GM18498 (cell line): ENCODE data around the gene OGT.
A peak's percentile ranks its signal among the peaks of the same experiment; 100 is the strongest.
"Not testable (repeated sequence)": the region's sequence is repeated elsewhere in the genome, so short reads cannot be mapped to it uniquely, and the experiment has no call there.

ENCODE experiments used
- ATAC-seq: cut with Tn5 transposase; IDR thresholded peaks from one replicate; pipeline ENCODE4 v1.9.1; 2021; ENCODE audit warnings: mild to moderate bottlenecking, moderate library complexity; ENCODE audit not compliant: unreplicated experiment

Gene OGT

GRCh38 chrX:71579990-71580380 lies 47.1 kb downstream of the OGT start:
- no peak for ATAC-seq

- ATAC-seq = no peak
Observed at GRCh38 chrX:71581210-71581609, 48.3 kb downstream of the OGT start.

GRCh38 chrX:71586929-71587328 lies 54.0 kb downstream of the OGT start:
- no peak for ATAC-seq

GRCh38 chrX:71593210-71593609 lies 60.3 kb downstream of the OGT start:
- not testable (repeated sequence) for ATAC-seq

DNA sequence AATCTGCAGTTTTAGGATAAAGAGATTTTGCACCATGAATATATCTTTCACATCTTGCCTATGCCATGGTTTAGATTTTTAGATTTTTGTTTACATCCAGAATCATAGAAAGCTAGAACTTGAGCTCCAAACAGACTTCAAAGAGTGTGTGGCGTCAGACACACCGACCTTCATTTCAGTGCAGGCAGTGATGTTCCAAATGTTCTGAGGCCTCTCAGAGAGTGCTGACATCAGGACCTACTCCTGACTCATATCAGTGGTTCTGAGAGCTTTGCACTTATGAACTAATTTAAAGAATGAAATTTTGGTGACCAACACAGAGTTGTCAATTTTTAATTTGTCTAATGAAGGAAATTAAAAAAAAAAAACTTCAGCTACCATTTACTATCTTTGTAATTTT lies 67.1 kb downstream of the OGT start:
- no peak for ATAC-seq

- ATAC-seq = no peak
Observed at GRCh38 chrX:71603618-71604017, 70.7 kb downstream of the OGT start.

- ATAC-seq = no peak
Observed at GRCh38 chrX:71604141-71604540, 71.2 kb downstream of the OGT start.

- no peak for ATAC-seq
Observed at GRCh38 chrX:71604796-71605568, 72.1 kb downstream of the OGT start.

DNA sequence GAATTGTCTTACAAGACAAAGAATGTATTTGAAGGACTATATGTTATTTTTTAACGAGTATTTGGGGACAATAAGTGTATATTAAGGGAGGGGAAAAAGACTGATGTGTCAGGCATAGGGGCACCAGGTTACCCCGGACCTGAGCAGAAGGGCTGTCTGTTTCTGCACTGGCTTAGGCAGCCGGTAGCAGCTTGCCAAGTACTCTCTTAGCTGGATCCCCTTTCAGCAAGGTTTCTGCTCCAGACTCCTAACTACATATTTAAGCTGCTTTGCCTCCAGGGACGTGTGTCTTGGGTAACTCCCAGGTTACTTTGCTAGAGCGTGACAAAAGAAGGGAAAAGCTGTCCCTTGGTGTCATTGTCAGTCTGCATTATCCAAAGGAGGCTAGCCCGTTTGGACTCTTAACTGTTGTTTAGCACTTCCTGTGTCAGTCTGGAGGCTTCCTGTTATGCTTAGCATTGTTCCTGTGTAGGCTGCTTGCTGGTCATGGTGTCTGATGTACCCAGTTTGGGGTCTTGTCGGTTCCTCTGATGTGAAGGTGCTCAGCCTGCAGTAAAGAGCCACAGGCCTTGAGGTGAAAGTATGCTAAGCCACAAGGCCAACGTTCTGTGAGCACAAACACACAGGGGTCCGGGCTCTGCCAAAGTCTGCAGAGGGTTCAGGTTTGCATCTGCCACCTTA lies 73.8 kb downstream of the OGT start:
- no peak for ATAC-seq

DNA sequence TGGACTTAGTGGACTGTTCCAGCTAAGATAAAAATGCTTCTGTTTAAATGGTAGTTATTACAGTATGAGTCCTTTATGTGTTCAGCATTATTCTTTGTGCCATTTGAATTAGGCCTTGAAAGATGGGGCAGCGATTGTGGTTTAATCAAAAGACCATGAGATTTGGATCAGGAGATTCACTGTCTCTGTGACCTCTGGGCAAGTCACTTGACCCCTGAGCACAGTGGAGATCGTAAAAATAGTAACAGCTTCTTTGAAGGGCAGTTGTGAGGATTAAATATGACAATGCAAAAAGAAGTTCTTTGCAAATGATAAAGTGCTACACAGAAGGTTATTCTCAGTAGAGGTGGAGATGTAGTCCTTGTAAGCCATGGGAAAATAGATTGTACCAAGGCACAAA lies 74.6 kb downstream of the OGT start:
- ATAC-seq = no peak

DNA sequence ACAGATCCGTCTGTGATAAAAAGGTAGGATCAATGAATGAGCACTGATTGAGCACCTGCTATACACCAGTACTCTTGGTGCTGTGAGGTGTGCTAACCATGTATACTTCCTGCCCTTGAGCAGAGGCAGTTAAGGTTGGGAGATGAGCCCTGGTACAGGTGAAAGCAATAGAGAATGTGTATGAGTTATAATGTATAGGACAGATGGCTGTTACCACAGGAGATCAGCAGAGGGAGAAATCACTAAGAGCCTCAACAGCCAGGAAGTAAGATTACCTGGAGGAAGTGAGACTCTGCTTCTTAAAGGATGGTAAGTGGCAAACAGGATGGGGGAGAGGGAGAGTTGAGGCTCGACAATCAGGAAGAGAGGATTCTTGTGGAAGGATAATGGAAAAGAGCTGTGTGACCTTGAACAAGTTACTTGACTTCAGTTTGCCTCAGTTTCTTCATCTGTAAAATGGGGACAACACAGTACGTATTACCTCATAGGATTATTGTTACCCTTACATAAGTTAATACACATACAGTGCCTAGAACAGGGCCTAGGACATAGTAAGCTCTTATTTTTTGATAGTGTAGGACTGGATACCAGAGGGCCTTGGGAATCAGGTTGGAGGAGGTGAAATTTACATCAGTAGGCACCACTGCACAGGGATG lies 76.3 kb downstream of the OGT start:
- ATAC-seq = no peak

- ATAC-seq = not testable (repeated sequence)
Observed at GRCh38 chrX:71611736-71612135, 78.8 kb downstream of the OGT start.

GRCh38 chrX:71612256-71612655 lies 79.4 kb downstream of the OGT start:
- ATAC-seq = no peak

DNA sequence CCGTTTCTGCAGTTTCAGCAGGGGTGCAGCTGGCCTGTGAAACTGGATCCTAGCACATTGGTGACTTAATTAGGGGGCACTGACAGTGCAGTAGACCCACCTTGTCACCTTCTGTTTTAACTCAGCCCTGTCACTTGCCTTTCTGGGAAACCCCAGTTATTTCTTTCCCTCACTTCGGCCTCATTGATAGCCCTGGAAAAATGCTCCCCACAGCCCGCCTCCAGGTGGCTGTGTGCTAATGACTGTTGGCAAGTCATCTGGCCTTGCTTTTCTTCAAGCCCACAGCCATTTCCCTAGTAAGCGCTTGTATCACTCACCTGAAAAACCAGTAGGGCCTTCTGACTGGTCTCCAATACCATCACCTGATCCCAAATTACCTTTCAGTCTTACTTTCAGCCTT lies 82.2 kb downstream of the OGT start:
- ATAC-seq = no peak

GRCh38 chrX:71615954-71616353 lies 83.0 kb downstream of the OGT start:
- ATAC-seq = no peak

- ATAC-seq = no peak
Observed at GRCh38 chrX:71616672-71617529, 84.0 kb downstream of the OGT start.

- ATAC-seq = no peak
Observed at GRCh38 chrX:71617742-71618141, 84.8 kb downstream of the OGT start.

DNA sequence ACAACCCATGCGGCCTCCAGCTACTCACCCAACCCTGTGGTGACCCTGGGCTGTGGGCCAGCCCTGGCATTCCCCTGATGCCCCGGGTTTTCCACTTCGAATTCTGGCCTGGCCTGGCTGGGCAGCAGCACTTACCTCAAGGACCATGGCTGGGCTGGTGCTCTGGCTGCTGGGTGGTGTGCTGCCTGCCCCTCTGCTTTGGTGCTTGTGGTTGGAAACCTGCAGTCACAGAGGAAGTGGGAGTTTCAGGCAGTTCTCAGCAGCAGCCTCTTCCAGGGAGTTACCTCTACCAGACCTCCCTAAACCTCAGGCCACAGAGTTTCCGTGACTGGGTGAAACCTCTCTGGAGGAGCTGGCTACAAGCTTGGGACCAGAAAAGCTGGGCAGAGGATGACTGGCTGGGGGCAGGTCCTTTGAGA lies 85.4 kb downstream of the OGT start, which contains the start of gene CXCR3:
TSS of gene CXCR3 (minus strand) at position 209 of the 419 bp plus-strand sequence. CDS start at position 147, 62 bp downstream.
- peak; percentile 57 for ATAC-seq

GRCh38 chrX:71618787-71619186 lies 85.9 kb downstream of the OGT start:
- no peak for ATAC-seq

- ATAC-seq = no peak
Observed at GRCh38 chrX:71619193-71619592, 86.3 kb downstream of the OGT start.

- no peak for ATAC-seq
Observed at GRCh38 chrX:71619986-71620385, 87.1 kb downstream of the OGT start.
